NCI-H146 treated with DMSO at 0.1 percent for 48 hours (cell line): ENCODE measurements around the gene SP3.
"Not testable (repeated sequence)": the region's sequence is repeated elsewhere in the genome, so short reads cannot be mapped to it uniquely, and the experiment has no call there.

Experiments used
- DNase-seq: peaks from one replicate; lab custom pipeline; 2025; ENCODE audit not compliant: unreplicated experiment; lab: John Stamatoyannopoulos, UW

The SP3 gene

DNA sequence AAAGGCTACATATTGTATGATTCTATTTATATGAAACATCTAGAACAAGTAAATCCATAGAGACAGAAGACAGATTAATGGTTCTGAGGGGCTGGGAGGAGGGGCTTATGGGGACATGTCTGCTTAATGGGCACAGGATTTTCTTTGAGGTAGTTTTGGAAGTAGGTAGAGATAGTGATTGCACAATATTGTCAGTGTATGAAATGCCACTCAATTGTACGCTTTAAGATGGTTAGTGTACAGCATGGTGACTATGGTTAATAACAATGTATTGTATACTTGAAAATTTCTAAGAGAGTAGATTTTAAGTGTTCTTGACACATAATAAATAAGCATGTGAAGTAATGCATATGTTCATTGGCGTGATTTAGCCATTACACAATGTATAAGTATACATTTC is 68.4 kb downstream of the SP3 start:
- no peak for DNase-seq

DNA sequence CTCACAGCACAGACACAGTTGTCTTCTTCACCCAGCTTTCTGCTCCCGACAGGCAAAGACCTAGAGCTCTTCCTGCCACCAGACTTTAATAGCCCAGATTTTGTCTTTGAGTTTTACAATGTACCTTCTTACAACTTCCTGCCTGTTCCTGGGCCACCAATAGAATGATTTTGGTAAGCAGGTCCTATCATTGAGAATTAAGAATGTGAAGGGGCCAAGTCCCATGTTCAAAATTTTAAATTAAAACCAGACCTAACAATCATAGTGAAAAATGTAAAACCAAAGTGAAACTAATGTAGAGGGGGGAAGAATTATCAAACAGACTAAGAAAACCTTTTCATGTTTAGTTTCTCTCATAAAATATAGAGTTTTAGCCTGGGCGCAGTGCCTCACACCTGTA is 72.8 kb downstream of the SP3 start:
- DNase-seq: no peak

- no peak for DNase-seq
These were observed 73.7 kb downstream of the SP3 start for GRCh38 chr2:173891315-173892037.

DNA sequence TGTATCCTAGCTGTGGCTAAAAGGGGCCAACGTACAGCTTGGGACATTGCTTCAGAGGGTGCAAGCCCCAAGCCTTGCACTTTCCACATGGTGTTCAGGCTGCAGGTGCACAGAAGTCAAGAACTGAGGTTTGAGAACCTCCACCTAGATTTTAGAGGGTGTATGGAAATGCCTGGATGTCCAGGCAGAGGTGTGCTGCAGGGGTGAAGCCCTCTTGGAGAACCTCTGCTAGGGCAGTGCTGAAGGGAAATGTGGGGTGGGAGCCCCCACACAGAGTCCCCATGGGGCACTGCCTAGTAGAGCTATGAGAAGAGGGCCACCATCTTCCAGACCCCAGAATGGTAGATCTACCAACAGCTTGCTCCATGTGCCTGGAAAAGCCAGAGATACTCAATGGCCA is 75.7 kb downstream of the SP3 start:
- not testable (repeated sequence) for DNase-seq

DNA sequence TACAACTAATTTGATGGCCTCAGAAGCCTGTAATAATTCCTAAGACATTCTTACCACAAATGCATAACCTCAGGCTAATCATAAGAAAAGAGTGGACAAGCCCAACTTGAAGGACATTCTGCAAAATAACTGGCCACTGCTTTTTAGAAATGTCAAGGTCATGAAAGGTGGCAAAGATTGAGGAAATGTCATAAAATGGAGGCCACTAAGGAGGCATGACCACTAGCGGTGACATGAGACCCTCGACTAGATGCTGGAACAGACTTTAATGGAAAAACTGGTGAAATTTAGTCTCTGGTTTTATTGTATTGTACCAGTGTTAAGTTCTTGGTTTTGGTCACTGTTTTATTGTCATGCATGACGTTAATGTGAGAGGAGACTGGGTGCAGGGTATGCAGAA is 78.6 kb downstream of the SP3 start:
- DNase-seq: no peak

- DNase-seq: no peak
These were observed 81.0 kb downstream of the SP3 start for GRCh38 chr2:173884025-173884802.

- DNase-seq: no peak
These were observed 83.3 kb downstream of the SP3 start for GRCh38 chr2:173881886-173882285.

- DNase-seq: no peak
These were observed 83.7 kb downstream of the SP3 start for GRCh38 chr2:173881461-173881860.

DNA sequence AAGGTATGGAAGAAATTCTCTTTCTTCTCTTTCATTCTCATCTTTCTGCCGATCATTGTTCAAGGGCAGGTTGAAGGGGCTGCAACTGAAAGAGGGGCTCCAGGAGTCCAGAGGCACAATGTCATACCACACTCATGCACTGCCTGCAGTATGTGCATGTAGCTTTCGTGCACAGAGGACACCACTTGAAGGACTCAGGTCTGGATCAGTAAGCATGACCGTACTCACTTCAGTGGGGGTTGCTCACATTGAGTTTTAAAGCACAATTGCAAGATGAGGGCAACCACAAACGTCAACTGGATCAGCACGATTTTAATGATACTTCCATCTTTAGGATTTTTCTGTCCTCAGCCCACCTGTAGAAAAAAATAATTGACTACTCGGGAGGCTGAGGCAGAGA is 84.6 kb downstream of the SP3 start:
- no peak for DNase-seq

DNA sequence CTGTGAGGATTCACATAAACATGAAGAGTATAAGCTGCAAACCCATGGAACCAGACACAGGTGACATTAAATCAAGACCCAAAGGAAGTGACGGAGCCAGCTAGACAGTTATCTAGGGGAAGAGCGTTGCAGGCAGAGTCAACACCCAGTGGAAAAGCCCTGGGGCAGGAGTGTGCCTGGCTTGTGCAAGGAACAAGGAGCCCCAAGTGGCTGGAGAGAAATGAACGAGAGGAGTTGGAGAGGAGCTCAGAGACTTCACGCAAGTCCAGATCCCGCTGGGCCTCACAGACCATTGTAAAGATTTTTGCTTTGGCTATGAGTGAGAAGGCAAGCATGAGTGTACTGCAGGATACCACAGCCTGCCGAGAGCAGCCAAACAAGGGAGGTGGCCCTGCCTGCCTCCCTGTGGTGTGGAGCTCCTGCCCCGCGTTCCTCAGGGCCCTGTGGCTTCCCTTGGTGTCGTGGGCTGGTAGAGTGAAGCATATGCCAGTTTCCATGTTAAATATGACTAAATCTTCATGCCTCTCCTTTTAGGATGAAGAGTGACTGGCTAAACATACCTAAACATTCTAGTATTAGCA is 88.2 kb downstream of the SP3 start:
- DNase-seq: no peak

GRCh38 chr2:173874894-173875237 is 90.3 kb downstream of the SP3 start:
- no peak for DNase-seq

- DNase-seq: no peak
These were observed 90.9 kb downstream of the SP3 start for GRCh38 chr2:173874003-173874893.

DNA sequence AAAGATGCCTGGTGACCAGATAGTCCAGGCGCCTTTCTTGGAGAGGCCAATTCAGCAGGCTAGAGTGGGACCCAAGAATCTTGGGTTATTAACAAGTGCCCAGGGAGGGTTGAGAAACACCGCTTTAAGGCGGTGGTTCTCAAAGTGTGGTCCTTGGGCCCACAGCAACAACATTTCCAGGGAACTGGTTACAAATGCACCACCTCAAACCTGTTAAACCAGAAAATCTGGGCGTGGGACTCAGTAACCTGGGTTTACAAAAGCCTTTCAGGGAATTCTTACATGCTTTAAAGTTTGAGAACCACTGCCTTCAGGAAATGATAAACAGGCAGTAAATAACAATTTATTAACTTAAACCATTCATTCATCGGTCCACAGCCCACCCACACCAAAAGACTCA is 92.5 kb downstream of the SP3 start:
- no peak for DNase-seq

DNA sequence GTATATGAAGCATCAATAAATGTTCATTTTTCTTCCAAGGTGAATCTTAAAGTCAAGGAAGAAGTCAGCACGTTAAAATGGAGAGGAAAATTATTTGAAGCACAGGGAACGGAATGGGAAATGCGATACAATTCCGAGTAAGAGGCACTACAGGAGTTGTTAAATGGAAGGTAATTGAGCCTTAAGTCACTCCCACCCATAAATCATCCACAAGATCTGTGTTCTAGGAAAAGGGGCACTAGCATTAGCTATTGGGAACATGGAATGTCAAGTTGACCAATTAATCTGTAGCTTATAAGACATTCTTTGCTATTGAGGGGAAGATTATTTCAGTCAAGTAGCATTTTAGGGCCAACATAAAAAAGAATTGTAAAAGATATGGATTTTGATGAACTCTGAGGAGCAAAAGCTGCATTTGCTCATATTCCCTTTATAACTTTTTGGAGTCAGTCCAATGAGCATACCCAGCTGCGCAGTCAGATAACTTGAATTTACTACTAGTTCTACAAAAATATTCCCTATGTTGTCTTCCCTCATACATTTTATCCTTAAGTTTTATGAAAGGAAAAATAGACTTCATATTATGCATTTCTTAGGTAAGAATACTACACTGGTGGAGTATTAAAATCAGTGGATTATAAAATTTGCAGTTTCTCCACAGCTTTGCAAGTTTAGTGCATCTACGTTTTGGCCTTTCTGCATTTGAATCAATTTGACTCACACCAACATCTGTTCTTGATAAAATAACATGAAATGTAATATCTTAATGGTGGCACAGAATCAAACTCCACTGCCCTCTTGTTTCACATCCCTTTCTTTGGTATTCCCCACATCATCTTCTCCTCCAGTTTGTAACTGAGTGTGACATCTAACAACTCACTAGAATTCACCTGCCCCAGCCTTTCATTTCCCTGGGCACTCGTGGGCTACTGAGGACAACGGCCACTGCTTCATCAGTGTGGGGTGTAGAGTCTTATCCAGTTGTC is 95.6 kb downstream of the SP3 start:
- no peak for DNase-seq

- no peak for DNase-seq
These were observed 96.8 kb downstream of the SP3 start for GRCh38 chr2:173868406-173868805.

- no peak for DNase-seq
These were observed 98.1 kb downstream of the SP3 start for GRCh38 chr2:173866874-173867618.

DNA sequence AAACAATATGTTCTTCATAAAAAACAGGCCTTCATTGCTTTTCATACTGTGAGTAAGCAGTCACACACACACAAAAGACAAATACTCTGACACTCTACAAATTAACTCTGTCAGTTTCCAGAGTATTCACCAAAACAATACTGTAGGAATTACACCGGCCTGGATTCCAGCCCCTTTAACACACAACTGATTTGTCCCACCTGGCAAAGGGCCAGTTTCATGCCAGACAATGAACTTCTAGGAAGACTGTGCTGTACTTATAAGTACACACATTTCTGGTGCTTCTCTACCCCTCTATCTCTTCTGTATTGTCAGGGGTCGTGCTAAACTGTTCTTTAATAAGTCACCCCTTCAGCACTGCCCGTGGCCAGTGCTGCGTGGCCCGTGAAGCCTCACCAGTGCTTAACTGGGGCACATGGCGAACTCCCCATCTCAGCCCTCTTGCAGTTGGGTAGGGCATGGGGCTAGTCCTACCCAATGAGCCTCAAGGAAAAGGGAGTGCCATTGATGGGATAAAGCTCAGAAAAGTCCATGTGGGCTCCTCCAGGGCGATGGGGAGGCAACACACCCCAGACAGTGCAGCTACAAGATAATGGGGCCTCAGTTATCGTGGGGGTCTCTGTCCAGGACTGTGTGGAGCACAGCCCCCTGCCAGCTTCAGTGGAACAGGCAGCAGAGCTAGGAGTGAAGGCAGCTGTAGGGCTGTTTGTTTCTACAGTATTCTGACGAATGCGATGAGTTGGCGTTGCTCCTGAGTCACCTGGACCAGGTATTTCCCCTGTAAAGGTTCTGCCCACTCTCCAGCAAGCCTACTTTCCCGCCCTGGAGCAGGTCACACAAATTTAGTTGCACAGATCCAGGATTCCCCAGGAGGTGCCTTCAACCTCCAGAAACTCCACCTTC is 99.0 kb downstream of the SP3 start:
- DNase-seq: no peak

GRCh38 chr2:173862612-173863217 is 102.5 kb downstream of the SP3 start:
- DNase-seq: no peak
